IMR-90 (cell line): Measurements from ENCODE around the gene UPK3A. TPM values are rescaled to one million over a fixed set of nuclear protein-coding genes. Genes with fewer than 3 reads are reported as not detected.

Experiments
- ATAC-seq: fragments of 200-7000 bp; cut with Tn5 transposase; 2 replicates; pipeline ENCODE4 v1.9.1; 2020; ENCODE audit warnings: low read depth, mild to moderate bottlenecking, moderate library complexity
- BruUV-seq: library from RNA; stranded (reverse); fragments of 400-500 nt; replicated peaks from 2 replicates; lab custom pipeline; 2021; lab: Mats Ljungman, UMichigan
- CTCF ChIA-PET: fragments of 300-600 bp; formaldehyde crosslinking; extraction: SDS; loops from one replicate; lab custom pipeline; 2021; ENCODE audit warnings: antibody characterized with exemption; lab: Yijun Ruan, JAX
- POLR2A ChIA-PET: fragments of 300-600 bp; sonication (Branson Sonifier 250); formaldehyde crosslinking; loops from one replicate; lab custom pipeline; 2022; ENCODE audit warnings: antibody characterized with exemption; ENCODE audit not compliant: unreplicated experiment; lab: Charles Lee
- DNase-seq: peaks from one replicate; pipeline ENCODE4 v3.0.0; 2013
- H2AFZ ChIP-seq: replicated peaks from 2 replicates; pipeline ENCODE3; 2013; ENCODE audit warnings: low read length, mild to moderate bottlenecking; ENCODE audit not compliant: poor library complexity
- H2AK5ac ChIP-seq: 2 replicates; pipeline ENCODE4 v1.6.1; 2013; ENCODE audit warnings: low read depth, low read length, inconsistent platforms
- H2AK9ac ChIP-seq: replicated peaks from 2 replicates; pipeline ENCODE3; 2013; ENCODE audit warnings: mild to moderate bottlenecking, low read depth, low read length, moderate library complexity; ENCODE audit not compliant: poor library complexity
- H2BK120ac ChIP-seq: 2 replicates; pipeline ENCODE4 v1.6.1; 2013; ENCODE audit warnings: low read depth, low read length, inconsistent platforms
- H2BK15ac ChIP-seq: 3 replicates; pipeline ENCODE4 v1.6.1; 2013; ENCODE audit warnings: low read depth, low read length, inconsistent platforms
- H2BK20ac ChIP-seq: 2 replicates; pipeline ENCODE4 v1.6.1; 2013; ENCODE audit warnings: low read depth, mild to moderate bottlenecking, inconsistent platforms, low read length, moderate library complexity
- H2BK5ac ChIP-seq: 2 replicates; pipeline ENCODE4 v1.6.1; 2013; ENCODE audit warnings: mild to moderate bottlenecking, low read depth, low read length, inconsistent platforms; ENCODE audit not compliant: poor library complexity, severe bottlenecking
- H3K14ac ChIP-seq: replicated peaks from 2 replicates; pipeline ENCODE4 v1.6.1; 2013; ENCODE audit warnings: low read depth, low read length, inconsistent platforms
- H3K18ac ChIP-seq: 2 replicates; pipeline ENCODE4 v1.6.1; 2013; ENCODE audit warnings: low read depth, low read length, control low read depth
- H3K23ac ChIP-seq: 2 replicates; pipeline ENCODE4 v1.6.1; 2013; ENCODE audit warnings: low read depth, low read length, inconsistent platforms
- H3K27ac ChIP-seq: 2 replicates; pipeline ENCODE4 v1.5.1; 2013; ENCODE audit warnings: mild to moderate bottlenecking, control low read depth, low read length; ENCODE audit not compliant: insufficient read depth
- H3K27me3 ChIP-seq: 2 replicates; pipeline ENCODE4 v1.6.1; 2013; ENCODE audit warnings: low read length; ENCODE audit not compliant: control insufficient read depth, insufficient read depth
- H3K36me3 ChIP-seq: 2 replicates; pipeline ENCODE4 v1.6.1; 2013; ENCODE audit warnings: low read length, mixed read lengths; ENCODE audit not compliant: control insufficient read depth, insufficient read depth
- H3K4ac ChIP-seq: 2 replicates; pipeline ENCODE4 v1.6.1; 2013; ENCODE audit warnings: low read depth, low read length, inconsistent platforms
- H3K4me1 ChIP-seq: 2 replicates; pipeline ENCODE4 v1.6.1; 2013; ENCODE audit warnings: low read length, mixed read lengths; ENCODE audit not compliant: control insufficient read depth, insufficient read depth
- H3K4me2 ChIP-seq: 2 replicates; pipeline ENCODE4 v1.6.1; 2013; ENCODE audit warnings: low read depth, mild to moderate bottlenecking, control low read depth, low read length, moderate library complexity
- H3K4me3 ChIP-seq: 2 replicates; pipeline ENCODE4 v1.5.1; 2013; ENCODE audit warnings: low read depth, mild to moderate bottlenecking, control low read depth, low read length, moderate library complexity; ENCODE audit not compliant: insufficient read depth
- H3K56ac ChIP-seq: 2 replicates; pipeline ENCODE4 v1.6.1; 2013; ENCODE audit warnings: low read length, inconsistent platforms; ENCODE audit not compliant: insufficient read depth; ENCODE audit errors: extremely low read depth
- H3K79me1 ChIP-seq, 2 experiments: 2 replicates each; pipeline ENCODE4 v1.6.1; 2013; ENCODE audit warnings: low read length in 2 of 2, inconsistent platforms in 1 of 2, low read depth in 1 of 2
- H3K9ac ChIP-seq: 2 replicates; pipeline ENCODE4 v1.6.1; 2013; ENCODE audit warnings: low read depth, low read length, control low read depth
- H3K9me1 ChIP-seq: 2 replicates; pipeline ENCODE4 v1.6.1; 2013; ENCODE audit warnings: low read length, inconsistent platforms; ENCODE audit not compliant: insufficient read depth
- H3K9me3 ChIP-seq: 2 replicates; pipeline ENCODE4 v1.6.1; 2013; ENCODE audit warnings: low read length; ENCODE audit not compliant: control insufficient read depth, insufficient read depth
- H4K20me1 ChIP-seq: 2 replicates; pipeline ENCODE4 v1.6.1; 2013; ENCODE audit warnings: low read length, inconsistent platforms; ENCODE audit not compliant: insufficient read depth
- H4K5ac ChIP-seq: 2 replicates; pipeline ENCODE4 v1.6.1; 2013; ENCODE audit warnings: mild to moderate bottlenecking, low read depth, low read length, control low read depth
- H4K8ac ChIP-seq, 2 experiments: 2 replicates each; pipeline ENCODE4 v1.6.1; 2013; ENCODE audit warnings: low read depth in 2 of 2, low read length in 2 of 2, control low read depth in 1 of 2, inconsistent platforms in 1 of 2
- H4K91ac ChIP-seq: 2 replicates; pipeline ENCODE4 v1.6.1; 2013; ENCODE audit warnings: low read depth, low read length, inconsistent platforms; ENCODE audit not compliant: insufficient read depth
- BHLHE40 ChIP-seq: fragments of 150-350 bp; IDR thresholded peaks from 2 replicates; pipeline ENCODE4 v1.6.1; 2016; ENCODE audit warnings: mild to moderate bottlenecking, low read depth, low read length
- FOS ChIP-seq: fragments of 150-350 bp; IDR thresholded peaks from 2 replicates; pipeline ENCODE4 v1.6.1; 2016; ENCODE audit warnings: low read depth, low read length
- RCOR1 ChIP-seq: IDR thresholded peaks from 2 replicates; pipeline ENCODE4 v1.6.1; 2012; ENCODE audit warnings: mild to moderate bottlenecking, low read length, improper control_type of control experiment; ENCODE audit not compliant: insufficient replicate concordance
- WGBS, 2 experiments: methylation state at CpG; one replicate each; pipeline versions ENCODE4 v1.1.5 to v1.1.7; 2013; ENCODE audit warnings: missing lambda C conversion rate in 2 of 2; ENCODE audit not compliant: insufficient read length in 1 of 2; ENCODE audit errors: extremely low coverage in 2 of 2; 5-methylcytosine and 5-hydroxymethylcytosine counted together
- dilution Hi-C: fragments of 300-500 bp; cut with HindIII; formaldehyde crosslinking; loops from one replicate; pipeline ENCODE4 v1.14.3; 2018; ENCODE audit warnings: low sequenced_read_pairs; ENCODE audit not compliant: unreplicated experiment
- in situ Hi-C: fragments of 300-500 bp; cut with MboI; formaldehyde crosslinking; loops from 3 replicates; pipeline ENCODE4 v1.14.3; 2019; ENCODE audit warnings: low sequenced_read_pairs, inconsistent platforms, mixed read lengths
- intact Hi-C: fragments of 100-400 bp; cut with micrococcal nuclease; formaldehyde crosslinking; loops from 2 replicates; pipeline ENCODE4 v1.10.0; 2022
- polyA plus RNA-seq, 3 experiments: library from polyadenylated mRNA; depleted of rRNA; stranded (reverse); fragments of >200 nt; gene quantifications; 2 replicates each; pipeline ENCODE4 v1.2.3, GENCODE V29; 2012; ENCODE audit warnings: low replicate concordance in 1 of 3
- total RNA-seq: library from RNA; depleted of rRNA; stranded (reverse); fragments of >200 nt; gene quantifications from 2 replicates; pipeline ENCODE4 v1.2.3, GENCODE V29; 2012

UPK3A gene
- total and polyA plus RNA-seq, 2 of the 4 experiments (the other 2 are of a cell fraction), result not detected

- Histone ChIP-seq H3K9me3 (no peaks in the 10 kb centered on the region), H2AK9ac (no peak overlapping the region), H2BK120ac (peak overlapping the region; percentile 96), H3K9me1 (no peaks in the 10 kb centered on the region), H3K79me1 (no peaks in the 10 kb centered on the region), H3K23ac (0 out of 2 replicates have a peak overlapping the region, but pooled peaks have one; percentile 7), H2BK5ac (no peak overlapping the region), H3K27me3 (peaks cover 19% of the 10 kb centered on the region), H4K8ac (peak overlapping the region; percentile 57 to 95; a peak in 3 of 4 replicates), H3K27ac (peak overlapping the region; percentile 84), H3K56ac (no peak overlapping the region), H3K9ac (no peak overlapping the region), H2AK5ac (peak overlapping the region; percentile 54), H2AFZ (no peak overlapping the region), H3K4me3 (no peak overlapping the region), H4K91ac (peak overlapping the region; percentile 59), H3K4me2 (no peak overlapping the region), H2BK20ac (peak overlapping the region; percentile 90), H2BK15ac (peak overlapping the region; percentile 70; the same call in 1 of the 3 replicates), H4K5ac (peak overlapping the region; percentile 67), H3K18ac (peak overlapping the region; percentile 89), H4K20me1 (no peaks in the 10 kb centered on the region), H3K36me3 (no peaks in the 10 kb centered on the region), H3K14ac (peak overlapping the region; percentile 75), H3K4me1 (peaks cover 10% of the 10 kb centered on the region), H3K4ac (peak overlapping the region; percentile 94)
- POLR2A ChIA-PET, result no interaction called here
- no peak for ATAC-seq
- CTCF ChIA-PET, result no interaction called here
- intact Hi-C loops (no loop called here), in situ Hi-C loops (no loop called here), dilution Hi-C loops (no loop called here)
- 92% methylated on average over 2 of the region's 3 CpGs; no CpG with 5 or more reads in 1 of the 2 experiments for WGBS, 2 experiments
- BruUV-seq, result no TSS peak
- TF ChIP-seq FOS (no peak), BHLHE40 (no peak), RCOR1 (no peak)
- DNase-seq, result no peak
Observed at GRCh38 chr22:45280587-45280980, 4.2 kb upstream of the UPK3A start.
